RWPE1 (cell line): ENCODE measurements around the gene PDE3A.

Source experiments
- CTCF ChIA-PET: fragments of 350-600 bp; sonication (Branson Sonifier 250); formaldehyde crosslinking; extraction: SDS; loops from one replicate; lab custom pipeline; 2021; lab: Yijun Ruan, JAX
- POLR2A ChIA-PET: fragments of 400-600 bp; formaldehyde crosslinking; extraction: SDS; loops from one replicate; lab custom pipeline; 2020; ENCODE audit warnings: antibody characterized with exemption; ENCODE audit not compliant: low non-redundant PET; lab: Yijun Ruan, JAX
- DNase-seq: peaks from one replicate; pipeline ENCODE4 v3.0.0; 2012; ENCODE audit warnings: low spot score
- H3K27ac ChIP-seq: fragments of 450-650 bp; 2 replicates; pipeline ENCODE4 v1.5.1; 2017
- CTCF ChIP-seq: fragments of 450-650 bp; conservative IDR thresholded peaks from 2 replicates; pipeline ENCODE4 v1.5.1; 2017; ENCODE audit warnings: low read depth, mild to moderate bottlenecking

PDE3A gene

GRCh38 chr12:20588042-20588441 is 219.7 kb downstream of the PDE3A start:
- POLR2A ChIA-PET, result no interaction called here
- CTCF ChIA-PET, result interaction anchor here (0.7 kb wide), 2 partner anchors 39 to 827 kb away, joined by 3 read pairs; no protein-coding TSS in a partner anchor
- no peak for TF ChIP-seq CTCF
- DNase-seq, result no peak
- no peak overlapping the region for H3K27ac ChIP-seq

GRCh38 chr12:20590570-20590969 is 222.2 kb downstream of the PDE3A start:
- no peak for TF ChIP-seq CTCF
- ChIA-PET CTCF (interaction anchor here (0.7 kb wide), 1 partner anchor 468 kb away, joined by 3 read pairs; no protein-coding TSS in a partner anchor), POLR2A (no interaction called here)
- DNase-seq, result no peak
- no peak overlapping the region for H3K27ac ChIP-seq

- POLR2A ChIA-PET, result no interaction called here
- H3K27ac ChIP-seq, result no peak overlapping the region
- TF ChIP-seq CTCF, result no peak
- CTCF ChIA-PET, result no interaction called here
- DNase-seq, result no peak
These were observed 224.2 kb downstream of the PDE3A start for GRCh38 chr12:20592556-20592955.

- CTCF ChIA-PET, result no interaction called here
- no peak for DNase-seq
- H3K27ac ChIP-seq, result no peak overlapping the region
- POLR2A ChIA-PET, result no interaction called here
- TF ChIP-seq CTCF, result no peak
These were observed 225.3 kb downstream of the PDE3A start for GRCh38 chr12:20593611-20594010.

- no peak for TF ChIP-seq CTCF
- no peak for DNase-seq
- ChIA-PET CTCF (no interaction called here), POLR2A (no interaction called here)
- H3K27ac ChIP-seq, result no peak overlapping the region
These were observed 227.7 kb downstream of the PDE3A start for GRCh38 chr12:20596061-20596460.

- no peak for DNase-seq
- CTCF ChIA-PET, result interaction anchor here (0.6 kb wide), 1 partner anchor 865 kb away, joined by 3 read pairs; no protein-coding TSS in a partner anchor
- POLR2A ChIA-PET, result no interaction called here
- no peak overlapping the region for H3K27ac ChIP-seq
- no peak for TF ChIP-seq CTCF
These were observed 231.4 kb downstream of the PDE3A start for GRCh38 chr12:20599757-20600156.
